Measurements from ENCODE around the gene CRYBG1. TPM values are rescaled to one million over a fixed set of nuclear protein-coding genes. Genes with fewer than 3 reads are reported as not detected.

Gene CRYBG1
- total RNA-seq, 2 donors from 2014 or later, result 10.1 to 11.5 TPM

GRCh38 chr6:106422534-106422933 lies 62.0 kb downstream of the CRYBG1 start:
- no peak for ATAC-seq
- intact Hi-C loops (cut with DNase I), result no loop called here
- Histone ChIP-seq H3K4me3 (no peak overlapping the region), H3K4me1 (no peaks in the 10 kb centered on the region), H3K9me3 (no peaks in the 10 kb centered on the region), H3K36me3 (replicated peaks in 1 of 2; ENCODE audit: insufficient read depth in 1 of 2, low read depth in 2 of 2) (no peaks in the 10 kb centered on the region), H3K27me3 (no peaks in the 10 kb centered on the region), H3K27ac (no peak overlapping the region)
- TF ChIP-seq POLR2A (IDR thresholded peaks at IDR 0.05), result no peak
- TF ChIP-seq, protein P1, sequence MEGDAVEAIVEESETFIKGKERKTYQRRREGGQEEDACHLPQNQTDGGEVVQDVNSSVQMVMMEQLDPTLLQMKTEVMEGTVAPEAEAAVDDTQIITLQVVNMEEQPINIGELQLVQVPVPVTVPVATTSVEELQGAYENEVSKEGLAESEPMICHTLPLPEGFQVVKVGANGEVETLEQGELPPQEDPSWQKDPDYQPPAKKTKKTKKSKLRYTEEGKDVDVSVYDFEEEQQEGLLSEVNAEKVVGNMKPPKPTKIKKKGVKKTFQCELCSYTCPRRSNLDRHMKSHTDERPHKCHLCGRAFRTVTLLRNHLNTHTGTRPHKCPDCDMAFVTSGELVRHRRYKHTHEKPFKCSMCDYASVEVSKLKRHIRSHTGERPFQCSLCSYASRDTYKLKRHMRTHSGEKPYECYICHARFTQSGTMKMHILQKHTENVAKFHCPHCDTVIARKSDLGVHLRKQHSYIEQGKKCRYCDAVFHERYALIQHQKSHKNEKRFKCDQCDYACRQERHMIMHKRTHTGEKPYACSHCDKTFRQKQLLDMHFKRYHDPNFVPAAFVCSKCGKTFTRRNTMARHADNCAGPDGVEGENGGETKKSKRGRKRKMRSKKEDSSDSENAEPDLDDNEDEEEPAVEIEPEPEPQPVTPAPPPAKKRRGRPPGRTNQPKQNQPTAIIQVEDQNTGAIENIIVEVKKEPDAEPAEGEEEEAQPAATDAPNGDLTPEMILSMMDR (IDR thresholded peaks at IDR 0.05), result no peak
- DNase-seq, result no peak

DNA sequence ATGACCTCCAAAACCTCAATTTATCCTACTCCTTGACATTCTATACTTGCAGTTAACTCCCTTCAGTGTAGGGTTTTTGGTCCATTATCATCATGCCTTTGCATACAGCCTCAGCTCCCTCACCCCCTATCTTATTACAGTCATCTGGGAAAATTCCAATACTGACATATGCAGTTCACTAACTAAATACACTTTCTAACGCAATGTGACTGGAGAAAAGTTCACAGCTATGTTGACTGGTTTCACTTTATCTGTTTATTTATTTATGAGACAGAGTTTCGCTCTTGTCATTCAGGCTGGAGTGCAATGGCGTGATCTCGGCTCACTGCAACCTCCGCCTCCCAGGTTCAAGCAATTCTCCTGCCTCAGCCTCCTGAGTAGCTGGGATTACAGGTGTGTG lies 64.9 kb downstream of the CRYBG1 start:
- TF ChIP-seq POLR2A (IDR thresholded peaks at IDR 0.05), result no peak
- TF ChIP-seq, protein P1 (IDR thresholded peaks at IDR 0.05), result no peak
- H3K4me1 ChIP-seq, result no peaks in the 10 kb centered on the region
- DNase-seq (no peak), ATAC-seq (no peak)
- H3K9me3 ChIP-seq, result no peaks in the 10 kb centered on the region
- intact Hi-C loops (cut with DNase I), result no loop called here
- H3K4me3 ChIP-seq, result no peak overlapping the region
- 77 to 84% methylated on average over 5 of the region's 5 CpGs for WGBS, 2 donors
- no peaks in the 10 kb centered on the region for H3K36me3 ChIP-seq (replicated peaks in 1 of 2; ENCODE audit: insufficient read depth in 1 of 2, low read depth in 2 of 2)
- H3K27ac ChIP-seq, result no peak overlapping the region
- H3K27me3 ChIP-seq, result no peaks in the 10 kb centered on the region

DNA sequence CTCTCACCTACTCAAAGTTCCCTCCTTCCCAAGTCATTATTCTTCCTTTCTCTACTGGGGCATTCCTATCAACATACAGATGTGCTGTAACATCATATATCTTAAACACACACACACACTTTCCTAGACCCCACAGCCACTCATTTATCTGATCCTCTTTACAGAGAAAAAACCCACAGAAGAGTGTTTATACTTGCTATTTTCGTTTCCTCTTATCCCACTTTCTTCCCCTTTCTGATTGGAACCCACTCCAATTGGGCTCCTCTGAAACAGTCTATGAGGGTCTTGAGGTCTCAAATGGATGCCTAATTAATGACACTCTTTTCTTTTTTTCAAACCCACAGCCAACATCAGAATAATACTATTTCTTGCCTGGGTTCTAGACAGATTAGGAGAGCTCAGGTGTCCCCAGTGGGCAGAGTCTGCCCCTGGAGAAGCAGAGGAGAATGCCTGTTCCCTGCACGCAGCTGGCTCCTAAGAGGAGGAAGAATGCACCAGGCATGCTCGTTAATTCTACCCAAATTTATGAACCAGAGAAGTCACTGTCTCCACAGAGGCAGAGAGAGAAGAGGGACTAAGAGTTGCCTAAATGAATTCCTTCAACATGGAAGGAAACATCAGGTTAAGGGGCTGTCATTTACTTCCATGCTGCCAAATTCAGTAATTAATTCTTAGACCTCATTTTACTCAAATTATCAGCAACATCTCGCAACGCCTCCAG lies 65.9 kb downstream of the CRYBG1 start:
- 70 to 73% methylated on average over 5 of the region's 5 CpGs for WGBS, 2 donors

DNA sequence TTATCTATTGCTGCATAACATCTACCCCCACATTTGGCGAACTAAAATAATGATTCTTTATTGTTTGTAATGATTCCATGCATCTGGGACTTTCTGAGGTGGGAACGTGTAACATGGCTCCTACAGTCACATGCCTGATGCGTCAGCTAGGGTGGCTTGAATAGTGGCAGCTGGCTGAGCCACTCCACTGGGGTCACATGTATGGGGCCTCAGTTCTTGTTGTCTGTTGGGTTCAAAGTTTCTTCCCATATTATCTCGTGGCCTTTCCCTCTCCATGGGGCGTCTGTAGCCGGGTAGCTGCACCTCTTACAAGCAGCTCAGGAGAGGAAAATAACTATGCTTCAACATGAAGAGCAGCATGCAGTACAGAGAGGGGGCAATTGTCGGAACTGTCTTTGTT lies 69.9 kb downstream of the CRYBG1 start:
- intact Hi-C loops (cut with DNase I), result no loop called here
- H3K27me3 ChIP-seq, result no peaks in the 10 kb centered on the region
- no peak overlapping the region for H3K27ac ChIP-seq
- H3K36me3 ChIP-seq (replicated peaks in 1 of 2; ENCODE audit: insufficient read depth in 1 of 2, low read depth in 2 of 2), result no peaks in the 10 kb centered on the region
- TF ChIP-seq POLR2A (IDR thresholded peaks at IDR 0.05), result no peak
- TF ChIP-seq, protein P1 (IDR thresholded peaks at IDR 0.05), result no peak
- WGBS, 2 donors, result 82 to 91% methylated on average over 7 of the region's 7 CpGs
- no peak for ATAC-seq
- H3K4me1 ChIP-seq, result no peaks in the 10 kb centered on the region
- H3K9me3 ChIP-seq, result no peaks in the 10 kb centered on the region
- no peak overlapping the region for H3K4me3 ChIP-seq
- no peak for DNase-seq

More for the DNA sequence above, 65.9 kb downstream of the CRYBG1 start:
- DNase-seq, result no peak
- no peak for ATAC-seq
- no peaks in the 10 kb centered on the region for H3K9me3 ChIP-seq
- H3K27me3 ChIP-seq, result no peaks in the 10 kb centered on the region
- H3K4me3 ChIP-seq, result no peak overlapping the region
- TF ChIP-seq, protein P1 (IDR thresholded peaks at IDR 0.05), result no peak
- no peak for TF ChIP-seq POLR2A (IDR thresholded peaks at IDR 0.05)
- no peaks in the 10 kb centered on the region for H3K4me1 ChIP-seq
- intact Hi-C loops (cut with DNase I), result no loop called here
- H3K36me3 ChIP-seq (replicated peaks in 1 of 2; ENCODE audit: insufficient read depth in 1 of 2, low read depth in 2 of 2), result no peaks in the 10 kb centered on the region
- H3K27ac ChIP-seq, result no peak overlapping the region

- no peak for ATAC-seq
- TF ChIP-seq POLR2A (IDR thresholded peaks at IDR 0.05), result no peak
- TF ChIP-seq, protein P1 (IDR thresholded peaks at IDR 0.05), result no peak
- H3K4me1 ChIP-seq, result no peaks in the 10 kb centered on the region
- no peak overlapping the region for H3K27ac ChIP-seq
- 79 to 84% methylated on average over 4 of the region's 4 CpGs for WGBS, 2 donors
- no peaks in the 10 kb centered on the region for H3K9me3 ChIP-seq
- no peaks in the 10 kb centered on the region for H3K27me3 ChIP-seq
- no peak overlapping the region for H3K4me3 ChIP-seq
- no peak for DNase-seq
- H3K36me3 ChIP-seq (replicated peaks in 1 of 2; ENCODE audit: insufficient read depth in 1 of 2, low read depth in 2 of 2), result no peaks in the 10 kb centered on the region
- intact Hi-C loops (cut with DNase I), result no loop called here
Observed at GRCh38 chr6:106431405-106431804, 70.9 kb downstream of the CRYBG1 start.

Data from body of pancreas (tissue), 4 donors.